Putamen (tissue), 1 donor: ENCODE measurements around the gene AP3D1.
"Not testable (repeated sequence)": the region's sequence is repeated elsewhere in the genome, so short reads cannot be mapped to it uniquely, and the experiment has no call there.

ENCODE experiments used
- DNase-seq: peaks from one replicate; pipeline ENCODE4 v3.0.0-alpha.2; 2016; ENCODE audit warnings: low spot score

Gene AP3D1

GRCh38 chr19:2128252-2128651, 23.1 kb downstream of the AP3D1 start:
- not testable (repeated sequence) for DNase-seq

- DNase-seq = no peak
Observed at GRCh38 chr19:2127758-2128157, 23.6 kb downstream of the AP3D1 start.

- DNase-seq = no peak
Observed at GRCh38 chr19:2126879-2127518, 24.4 kb downstream of the AP3D1 start.

- no peak for DNase-seq
Observed at GRCh38 chr19:2123682-2124387, 27.5 kb downstream of the AP3D1 start.

GRCh38 chr19:2122982-2123381, 28.4 kb downstream of the AP3D1 start:
- no peak for DNase-seq

- DNase-seq = no peak
Observed at GRCh38 chr19:2122251-2122650, 29.1 kb downstream of the AP3D1 start.

GRCh38 chr19:2121416-2122051, 29.8 kb downstream of the AP3D1 start:
- no peak for DNase-seq

- no peak for DNase-seq
Observed at GRCh38 chr19:2120821-2121220, 30.5 kb downstream of the AP3D1 start.

- no peak for DNase-seq
Observed at GRCh38 chr19:2119921-2120785, 31.2 kb downstream of the AP3D1 start.

GRCh38 chr19:2118438-2118837, 32.9 kb downstream of the AP3D1 start:
- no peak for DNase-seq

GRCh38 chr19:2117215-2117960, 34.0 kb downstream of the AP3D1 start:
- DNase-seq = no peak

GRCh38 chr19:2116507-2116906, 34.9 kb downstream of the AP3D1 start:
- DNase-seq = no peak

- DNase-seq = no peak
Observed at GRCh38 chr19:2115911-2116426, 35.4 kb downstream of the AP3D1 start.

GRCh38 chr19:2115324-2115723, 36.0 kb downstream of the AP3D1 start:
- DNase-seq = no peak

GRCh38 chr19:2114821-2115220, 36.5 kb downstream of the AP3D1 start:
- DNase-seq = no peak

GRCh38 chr19:2114218-2114617, 37.1 kb downstream of the AP3D1 start:
- no peak for DNase-seq

GRCh38 chr19:2113439-2114211, 37.7 kb downstream of the AP3D1 start:
- DNase-seq = no peak

- no peak for DNase-seq
Observed at GRCh38 chr19:2112516-2113320, 38.6 kb downstream of the AP3D1 start.

- no peak for DNase-seq
Observed at GRCh38 chr19:2111886-2112285, 39.5 kb downstream of the AP3D1 start.

- DNase-seq = no peak
Observed at GRCh38 chr19:2111425-2111824, 39.9 kb downstream of the AP3D1 start.
